Osteocyte (in vitro differentiated cells): ENCODE measurements around the gene NRXN3. TPM values are rescaled to one million over a fixed set of nuclear protein-coding genes. Genes with fewer than 3 reads are reported as not detected.

Source experiments
- DNase-seq: peaks from one replicate; pipeline ENCODE4 v3.0.0; 2021; ENCODE audit warnings: mixed read lengths; ENCODE audit not compliant: unreplicated experiment; ENCODE audit errors: extremely low spot score
- H3K27ac Mint-ChIP-seq: one replicate; pipeline ENCODE4 v1.8.0; 2021; ENCODE audit warnings: mild to moderate bottlenecking, mixed read lengths; ENCODE audit not compliant: unreplicated experiment
- H3K27me3 Mint-ChIP-seq: one replicate; pipeline ENCODE4 v1.8.0; 2021; ENCODE audit warnings: mixed read lengths; ENCODE audit not compliant: unreplicated experiment
- H3K36me3 Mint-ChIP-seq: one replicate; pipeline ENCODE4 v1.8.0; 2021; ENCODE audit warnings: mixed read lengths; ENCODE audit not compliant: unreplicated experiment
- H3K4me1 Mint-ChIP-seq: one replicate; pipeline ENCODE4 v1.8.0; 2021; ENCODE audit warnings: mixed read lengths; ENCODE audit not compliant: unreplicated experiment
- H3K4me3 Mint-ChIP-seq: one replicate; pipeline ENCODE4 v1.8.0; 2021; ENCODE audit warnings: mild to moderate bottlenecking, moderate library complexity, mixed read lengths; ENCODE audit not compliant: unreplicated experiment
- H3K9me3 Mint-ChIP-seq: one replicate; pipeline ENCODE4 v1.8.0; 2021; ENCODE audit warnings: mixed read lengths; ENCODE audit not compliant: unreplicated experiment
- CTCF ChIP-seq: fragments of 200-600 bp; sonication (generic); IDR thresholded peaks from 2 replicates; pipeline ENCODE4 v1.5.0; 2021; ENCODE audit warnings: antibody characterized with exemption, mild to moderate bottlenecking, moderate library complexity
- total RNA-seq: library from RNA; stranded (reverse); gene quantifications from 2 replicates; pipeline ENCODE4 v1.2.1, GENCODE V29; 2021

Gene NRXN3
- total RNA-seq, 1 donor from 2014 or later, result 26.5 TPM

GRCh38 chr14:79530555-79530954 lies 1360.4 kb downstream of the NRXN3 start:
- H3K9me3 Mint-ChIP-seq, result no peaks in the 10 kb centered on the region
- TF ChIP-seq CTCF, result no peak
- no peak overlapping the region for H3K27ac Mint-ChIP-seq
- H3K4me3 Mint-ChIP-seq, result no peak overlapping the region
- no peaks in the 10 kb centered on the region for H3K36me3 Mint-ChIP-seq
- H3K27me3 Mint-ChIP-seq, result no peaks in the 10 kb centered on the region
- no peaks in the 10 kb centered on the region for H3K4me1 Mint-ChIP-seq
- no peak for DNase-seq

GRCh38 chr14:79534703-79535353 lies 1364.7 kb downstream of the NRXN3 start:
- H3K27ac Mint-ChIP-seq, result no peak overlapping the region
- no peaks in the 10 kb centered on the region for H3K36me3 Mint-ChIP-seq
- H3K27me3 Mint-ChIP-seq, result no peaks in the 10 kb centered on the region
- H3K4me3 Mint-ChIP-seq, result no peak overlapping the region
- no peak for DNase-seq
- no peaks in the 10 kb centered on the region for H3K4me1 Mint-ChIP-seq
- TF ChIP-seq CTCF, result no peak
- H3K9me3 Mint-ChIP-seq, result no peaks in the 10 kb centered on the region

GRCh38 chr14:79540394-79540793 lies 1370.2 kb downstream of the NRXN3 start:
- TF ChIP-seq CTCF, result no peak
- H3K36me3 Mint-ChIP-seq, result no peaks in the 10 kb centered on the region
- no peaks in the 10 kb centered on the region for H3K9me3 Mint-ChIP-seq
- DNase-seq, result no peak
- H3K4me3 Mint-ChIP-seq, result no peak overlapping the region
- H3K27ac Mint-ChIP-seq, result no peak overlapping the region
- peaks cover 21% of the 10 kb centered on the region for H3K4me1 Mint-ChIP-seq
- H3K27me3 Mint-ChIP-seq, result no peaks in the 10 kb centered on the region

GRCh38 chr14:79542121-79542520 lies 1371.9 kb downstream of the NRXN3 start:
- Mint-ChIP-seq H3K4me1 (peaks cover 21% of the 10 kb centered on the region), H3K36me3 (no peaks in the 10 kb centered on the region), H3K27ac (no peak overlapping the region), H3K27me3 (no peaks in the 10 kb centered on the region), H3K4me3 (no peak overlapping the region), H3K9me3 (no peaks in the 10 kb centered on the region)
- no peak for DNase-seq
- TF ChIP-seq CTCF, result no peak

- no peak for DNase-seq
- Mint-ChIP-seq H3K4me3 (no peak overlapping the region), H3K36me3 (no peaks in the 10 kb centered on the region), H3K27ac (no peak overlapping the region), H3K27me3 (no peaks in the 10 kb centered on the region), H3K9me3 (no peaks in the 10 kb centered on the region), H3K4me1 (peaks cover 21% of the 10 kb centered on the region)
- TF ChIP-seq CTCF, result no peak
Measured at GRCh38 chr14:79543348-79543747, 1373.2 kb downstream of the NRXN3 start.
